ENCODE measurements around the gene PMPCA.
"Not testable (repeated sequence)": the region's sequence is repeated elsewhere in the genome, so short reads cannot be mapped to it uniquely, and the experiment has no call there.

Gene PMPCA

DNA sequence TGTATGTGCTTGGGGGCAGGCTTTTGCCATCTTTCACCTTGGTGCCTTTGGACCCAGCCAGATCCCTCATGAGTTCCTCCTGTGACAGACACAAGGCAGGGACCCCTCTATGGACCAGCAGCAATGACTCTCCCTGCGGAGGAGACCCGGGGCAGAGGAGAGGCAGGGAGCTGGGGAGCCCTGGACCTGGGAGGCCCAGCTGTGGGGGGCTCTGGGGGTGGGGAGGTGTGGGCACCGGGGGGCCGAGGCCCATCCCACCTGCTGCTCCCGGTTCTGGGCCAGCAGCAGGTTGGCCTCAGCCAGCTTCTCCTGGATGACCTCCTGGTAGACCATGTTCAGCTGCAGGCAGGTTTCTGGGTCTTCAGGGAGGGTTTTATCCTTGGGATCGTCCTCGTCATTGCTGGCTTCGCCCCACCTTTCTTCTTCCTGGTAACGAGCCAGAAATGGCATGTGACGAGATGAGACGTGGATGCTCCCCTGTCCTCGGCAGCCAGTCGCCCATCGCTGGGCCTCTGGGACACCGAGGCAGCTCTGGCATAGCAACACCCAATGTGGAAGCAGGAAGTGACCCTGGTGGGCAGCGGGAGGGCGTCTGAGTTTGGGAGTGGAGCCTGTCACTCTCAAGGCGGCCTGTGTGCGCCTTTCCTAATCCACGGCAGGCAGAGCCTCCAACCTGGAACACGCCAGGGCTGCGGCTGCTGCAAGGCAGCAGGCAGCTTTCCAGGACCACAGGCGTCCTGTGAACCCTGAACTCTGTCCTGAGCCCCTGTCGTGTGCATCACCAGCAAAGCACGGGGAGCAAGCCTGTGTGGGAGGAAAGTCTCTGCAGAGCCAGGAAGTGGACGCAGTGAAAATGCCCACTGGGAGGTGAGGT lies 14.9 kb upstream of the PMPCA start:
- no peak for DNase-seq

DNA sequence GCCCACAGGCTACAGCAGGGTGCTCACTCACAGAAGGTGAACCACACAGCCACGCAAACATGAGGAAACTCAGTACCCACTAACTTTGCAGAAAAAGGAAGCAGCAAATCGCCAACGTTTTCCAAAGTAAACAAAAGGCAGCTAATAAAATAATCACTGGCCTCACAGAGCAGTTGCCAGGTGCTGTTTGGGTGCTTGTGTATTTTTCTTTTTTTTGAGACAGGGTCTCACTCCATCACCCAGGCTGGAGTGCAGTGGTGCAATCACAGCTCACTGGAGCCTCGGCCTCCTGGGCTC lies 14.3 kb upstream of the PMPCA start:
- no peak for DNase-seq

DNA sequence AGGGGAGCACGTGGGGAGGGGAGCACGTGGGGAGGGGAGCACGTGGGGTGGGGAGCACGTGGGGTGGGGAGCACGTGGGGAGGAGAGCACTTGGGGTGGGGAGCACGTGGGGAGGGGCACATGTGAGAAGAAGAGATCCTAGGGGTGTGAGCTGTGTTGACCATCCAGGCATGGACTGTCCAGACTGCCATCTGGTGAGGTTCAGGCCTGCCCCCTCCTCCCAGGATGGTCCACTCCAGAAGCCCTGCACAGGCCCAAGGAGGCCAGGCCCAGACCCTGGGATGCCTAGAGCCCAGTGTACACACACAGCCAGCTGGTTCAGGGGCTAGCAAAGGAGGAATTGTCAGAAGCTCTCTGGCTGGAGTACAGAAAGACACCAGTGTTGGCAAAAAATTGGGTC lies 12.8 kb upstream of the PMPCA start:
- no peak for DNase-seq

DNA sequence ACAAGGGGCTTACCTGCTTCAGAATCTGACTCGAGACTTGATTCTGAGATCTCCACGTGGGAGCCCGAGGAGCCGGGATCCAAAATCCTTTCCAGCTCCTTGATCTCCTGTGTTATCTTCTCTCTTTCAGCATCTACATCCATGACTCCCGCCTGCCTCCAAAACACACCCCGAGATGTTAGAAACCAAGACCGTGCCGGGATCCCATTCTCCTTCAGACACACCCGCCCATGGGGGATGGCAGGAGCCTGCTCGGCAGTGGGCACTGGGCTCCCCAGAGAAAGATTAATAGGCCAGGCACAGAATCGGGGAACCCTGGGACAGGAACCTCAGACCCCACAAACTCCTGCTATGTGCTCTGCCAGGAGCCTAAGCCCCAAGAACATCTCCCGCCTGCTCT lies 12.2 kb upstream of the PMPCA start:
- no peak for DNase-seq

DNA sequence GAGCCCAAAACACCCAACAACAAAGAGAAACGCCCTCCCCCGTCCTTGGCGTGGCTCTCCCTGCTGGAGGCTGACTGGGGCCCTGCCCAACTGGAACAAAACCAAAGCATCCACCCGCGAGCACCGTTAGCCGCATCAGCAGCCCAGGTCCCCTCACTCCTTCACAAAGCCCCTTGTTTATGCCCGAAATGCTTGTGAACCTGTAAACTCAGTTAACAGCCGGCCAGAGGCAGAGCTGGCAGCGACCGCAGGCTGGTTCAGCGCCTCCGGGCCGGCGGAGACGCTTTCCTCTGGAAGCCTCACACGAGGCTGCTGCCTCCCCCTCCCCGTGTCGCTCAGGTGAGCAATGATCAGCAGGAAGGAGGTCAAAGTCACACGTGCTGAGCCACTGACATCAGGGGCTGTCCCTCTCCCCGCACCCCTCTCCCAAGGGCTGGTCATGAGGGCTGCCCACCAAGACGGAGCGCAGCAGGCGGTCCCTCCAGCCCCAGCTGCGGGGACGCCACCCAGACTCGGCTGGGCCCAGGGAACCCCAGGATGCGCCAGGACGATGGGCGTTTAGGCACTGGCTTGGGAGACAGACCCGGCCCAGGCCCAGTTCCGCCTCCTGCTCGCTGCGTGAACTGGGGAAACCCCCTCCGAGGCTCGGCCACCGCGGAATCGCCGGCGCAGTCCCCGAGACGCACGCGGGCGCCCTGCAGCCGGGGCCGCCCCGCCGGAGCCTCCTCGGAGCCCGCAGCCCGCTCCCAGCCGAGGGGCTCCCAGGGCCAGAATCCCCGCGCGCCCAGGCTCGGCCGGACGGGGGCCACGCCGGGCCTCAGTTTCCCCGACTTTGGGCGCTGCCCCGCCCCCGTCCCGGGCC lies 11.1 kb upstream of the PMPCA start:
- DNase-seq: peak in 3 of 5 donors; percentile 32 to 42 (median 33)

DNA sequence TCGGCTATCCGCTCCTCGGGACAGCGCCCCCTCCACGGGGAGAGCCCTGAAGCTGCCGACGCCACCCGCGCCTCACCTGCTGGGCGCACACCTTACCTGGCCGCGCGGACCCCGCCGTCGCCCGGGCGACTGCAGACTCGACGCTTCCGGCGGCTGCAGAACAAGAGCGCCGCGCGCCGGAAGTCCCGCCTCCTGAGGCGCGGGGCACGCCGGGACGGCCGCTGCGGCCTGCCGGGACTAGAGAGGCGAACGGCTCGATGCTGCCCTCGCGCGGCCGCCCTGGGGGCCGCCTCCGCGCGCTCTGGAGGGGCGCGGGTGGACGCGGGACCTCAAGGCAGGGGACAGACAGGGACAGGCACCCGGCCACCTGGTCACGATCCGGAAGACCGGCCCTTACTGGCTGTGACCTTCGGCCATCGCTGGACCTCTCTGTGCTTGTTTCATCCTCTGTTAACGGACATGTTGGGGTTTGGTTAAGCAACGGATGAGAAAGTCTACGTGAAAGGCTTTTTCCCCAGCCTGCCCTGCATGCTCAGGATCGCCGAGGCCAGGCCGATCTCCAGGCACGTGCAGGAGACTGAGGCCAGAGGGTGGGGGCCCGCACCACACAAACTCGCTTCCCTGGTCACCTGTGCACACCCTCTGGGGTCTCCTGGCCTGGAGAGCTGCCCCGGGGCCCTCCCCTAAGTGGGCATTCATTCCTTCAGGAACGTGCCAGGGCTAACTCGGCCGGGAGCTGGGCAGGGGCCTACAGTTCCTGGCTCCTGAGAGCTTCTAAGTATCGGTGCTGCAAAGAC lies 10.2 kb upstream of the PMPCA start, which contains the start of gene SNAPC4:
Gene SNAPC4, minus strand, starts transcription at position 133 of the 797 bp plus-strand sequence. CDS start 1,742 bp downstream, outside the sequence.
- DNase-seq: peak; percentile 74 to 90 (median 78)

DNA sequence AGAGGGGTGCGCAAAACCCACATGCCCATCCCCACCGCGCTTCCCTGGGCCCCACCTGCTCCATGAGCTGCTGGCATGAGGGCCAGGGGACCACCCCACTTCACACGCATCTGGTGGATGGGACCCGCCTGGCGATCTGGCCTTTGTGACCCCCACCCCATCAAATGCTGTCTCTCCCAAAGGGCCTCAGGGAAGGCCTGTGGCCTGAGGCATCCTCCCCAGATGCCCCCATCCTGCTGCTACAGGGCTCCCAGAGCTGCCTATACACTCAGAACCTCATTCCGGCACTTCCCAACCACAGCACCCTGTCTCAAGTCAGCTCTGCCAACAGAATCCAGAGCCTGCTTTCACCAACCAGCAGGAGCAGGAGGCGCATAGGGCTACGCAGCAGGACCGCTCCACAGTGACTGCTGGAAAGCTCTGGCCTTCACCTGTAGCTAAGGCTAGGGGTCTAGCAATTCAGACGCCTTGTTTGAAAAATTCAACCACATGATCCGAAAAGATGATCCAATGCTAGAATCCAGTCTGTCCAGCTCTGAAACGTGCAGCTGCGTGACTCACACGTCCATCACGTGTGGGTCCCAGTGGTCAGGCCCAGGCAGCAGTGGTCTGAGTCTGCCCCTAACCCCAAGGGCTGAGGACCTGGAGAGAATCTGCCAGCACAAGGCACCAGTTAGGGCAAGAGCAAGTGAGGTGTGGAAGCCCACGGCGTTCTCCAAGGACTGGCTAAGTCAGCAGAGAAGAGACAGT lies 9.1 kb upstream of the PMPCA start:
- DNase-seq: no peak

DNA sequence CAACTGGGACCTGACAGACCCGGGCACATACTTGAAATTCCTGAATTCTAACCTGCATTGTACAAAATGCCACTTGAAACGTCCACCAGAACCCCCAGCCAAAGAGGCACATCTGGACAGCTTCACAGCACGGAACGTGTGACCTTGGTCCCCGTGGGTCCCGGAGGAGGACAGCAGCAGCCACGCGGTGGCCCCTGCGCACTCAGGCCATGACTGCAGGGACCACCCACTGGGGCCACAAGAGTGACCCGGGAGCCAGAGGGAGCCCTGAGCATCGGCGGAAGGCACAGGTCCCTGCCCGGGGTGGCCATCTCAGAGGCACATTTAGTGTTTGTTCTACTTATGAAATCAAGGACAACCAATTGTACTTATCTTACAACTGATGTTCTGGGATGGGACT lies 8.4 kb upstream of the PMPCA start:
- no peak for DNase-seq

DNA sequence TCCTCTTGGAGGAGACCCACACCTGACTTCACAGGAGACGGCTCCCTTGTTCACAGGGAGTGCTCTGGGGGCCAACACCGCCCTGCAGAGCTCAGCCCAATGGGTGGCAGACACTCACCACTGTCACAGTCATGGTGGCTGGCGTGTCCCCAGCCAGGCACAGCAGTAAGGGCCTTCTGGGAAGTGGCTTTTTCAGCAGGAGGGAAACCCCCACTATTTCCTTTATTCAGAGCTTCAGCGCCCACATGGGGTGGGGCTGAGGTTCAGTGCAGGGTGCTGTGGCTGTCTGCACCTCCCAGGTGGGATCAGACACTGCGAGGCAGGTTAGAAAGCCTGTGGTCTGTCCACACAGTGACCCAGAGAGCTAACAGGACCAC lies 6.9 kb upstream of the PMPCA start:
- DNase-seq: peak; percentile 56 to 85 (median 65)

DNA sequence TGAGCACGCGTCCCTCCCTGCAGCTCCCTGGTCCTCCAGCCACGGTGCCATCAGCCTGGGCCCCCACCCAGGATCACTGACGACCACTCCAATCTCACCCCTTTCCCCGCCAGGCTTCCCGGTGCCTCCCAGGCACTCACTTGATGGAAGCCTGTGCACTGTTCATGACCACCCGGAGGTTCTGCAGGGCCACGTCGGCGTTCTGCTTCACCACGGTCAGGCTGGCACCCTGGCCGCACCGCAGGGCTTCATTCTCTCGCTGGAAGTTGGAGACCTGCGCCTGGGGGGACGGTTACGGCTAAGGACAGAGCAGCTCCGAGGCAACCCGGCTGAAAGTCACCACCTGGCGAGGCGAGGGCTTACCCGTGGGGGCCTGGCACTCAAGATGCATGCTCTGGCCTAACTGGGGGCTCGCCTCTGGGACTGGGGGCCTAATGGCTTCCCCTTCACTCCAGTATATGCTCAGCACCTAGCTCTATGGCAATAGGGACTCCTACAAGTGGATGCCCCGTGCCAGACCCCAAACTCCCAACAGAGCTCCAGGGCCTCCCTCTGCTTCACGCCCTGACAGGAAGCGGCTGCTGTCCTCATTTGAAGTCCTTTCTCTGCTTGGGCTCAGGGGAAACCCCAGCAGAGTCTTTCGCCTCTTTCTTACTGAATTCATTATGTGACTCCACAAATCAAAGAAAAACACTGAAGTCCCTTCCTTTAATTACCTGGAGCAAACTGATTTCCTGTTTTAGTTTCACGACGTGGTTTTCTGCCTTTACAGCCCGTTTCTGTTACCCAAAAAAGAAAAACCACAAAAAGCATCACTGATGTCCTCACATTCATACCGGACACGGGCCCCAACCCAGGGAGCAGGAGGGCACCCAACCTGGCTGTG lies 6.3 kb upstream of the PMPCA start:
- DNase-seq: peak in 3 of 5 donors; percentile 19 to 57 (median 29)

DNA sequence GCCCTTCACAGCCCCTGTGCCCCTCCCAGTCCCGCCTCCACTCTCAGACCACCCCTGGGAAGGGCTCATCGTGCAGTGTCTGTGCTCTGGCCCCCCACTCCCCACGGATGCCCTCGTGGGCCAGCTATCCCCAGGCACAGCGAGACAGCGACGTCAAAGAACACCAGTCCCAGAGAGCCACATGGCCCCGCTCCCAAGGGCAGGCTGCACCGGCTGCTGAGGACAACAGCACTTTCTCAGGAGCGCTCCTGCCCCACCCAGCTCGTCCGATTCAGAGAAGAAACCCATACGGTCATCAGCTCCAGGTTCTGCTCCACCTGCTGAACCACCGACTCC lies 5.7 kb upstream of the PMPCA start:
- no peak for DNase-seq

DNA sequence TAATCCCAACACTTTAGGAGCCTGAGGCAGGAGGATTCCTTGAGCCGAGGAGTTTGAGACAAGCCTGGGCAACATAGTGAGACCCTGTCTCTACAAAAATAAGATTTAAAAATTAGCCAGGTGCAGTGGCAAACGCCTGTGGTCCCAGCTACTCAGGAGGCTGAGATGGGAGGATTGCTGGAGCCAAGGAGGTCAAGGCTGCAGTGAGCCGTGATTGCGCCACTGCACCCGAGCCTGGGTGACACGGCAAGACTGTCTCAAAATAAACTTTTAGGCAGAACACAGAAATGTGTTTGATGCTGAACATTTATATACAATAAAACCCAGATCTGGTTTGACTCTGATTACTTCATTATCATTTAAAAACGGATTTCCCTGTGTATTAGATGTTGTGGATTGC lies 5.0 kb upstream of the PMPCA start:
- DNase-seq: no peak

DNA sequence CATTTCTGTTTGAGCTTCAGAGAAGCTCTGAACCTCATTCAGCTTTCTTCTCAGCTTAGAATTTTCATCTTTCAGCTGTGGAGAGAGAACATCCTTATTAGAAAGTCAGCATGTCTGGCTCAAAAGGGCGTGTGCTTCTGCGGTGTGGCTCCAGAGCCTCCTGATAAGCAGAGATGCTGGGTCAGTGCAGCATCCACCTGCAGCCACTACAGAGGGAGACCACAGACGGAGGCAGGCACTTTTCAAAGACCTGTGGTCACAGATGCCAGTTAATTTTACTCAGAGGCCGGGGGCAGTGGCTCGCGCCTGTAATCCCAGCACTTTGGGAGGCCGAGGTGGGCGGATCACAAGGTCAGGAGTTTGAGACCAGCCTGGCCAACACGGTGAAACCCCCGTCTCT lies 4.6 kb upstream of the PMPCA start:
- DNase-seq: not testable (repeated sequence)

DNA sequence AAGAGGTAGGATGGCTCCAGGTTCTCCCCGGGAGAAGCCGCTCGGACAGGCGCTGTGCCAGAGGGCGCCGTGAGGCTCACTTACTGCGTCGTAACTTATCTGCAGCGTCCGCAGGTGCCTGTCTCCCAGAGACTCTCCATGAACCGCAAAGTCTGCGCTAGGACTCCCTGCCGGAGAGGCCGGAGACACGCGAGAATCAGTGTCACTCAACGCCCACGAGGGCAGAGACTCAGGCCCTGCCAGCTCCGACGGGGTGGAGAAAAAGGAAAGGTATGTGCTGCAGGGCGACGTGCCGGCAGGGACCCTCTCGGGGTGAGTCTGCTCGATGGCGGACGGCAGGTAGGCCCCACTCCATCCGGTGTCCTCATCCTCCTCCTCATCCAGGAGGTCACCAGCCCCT lies 3.4 kb upstream of the PMPCA start:
- DNase-seq: not testable (repeated sequence)

DNA sequence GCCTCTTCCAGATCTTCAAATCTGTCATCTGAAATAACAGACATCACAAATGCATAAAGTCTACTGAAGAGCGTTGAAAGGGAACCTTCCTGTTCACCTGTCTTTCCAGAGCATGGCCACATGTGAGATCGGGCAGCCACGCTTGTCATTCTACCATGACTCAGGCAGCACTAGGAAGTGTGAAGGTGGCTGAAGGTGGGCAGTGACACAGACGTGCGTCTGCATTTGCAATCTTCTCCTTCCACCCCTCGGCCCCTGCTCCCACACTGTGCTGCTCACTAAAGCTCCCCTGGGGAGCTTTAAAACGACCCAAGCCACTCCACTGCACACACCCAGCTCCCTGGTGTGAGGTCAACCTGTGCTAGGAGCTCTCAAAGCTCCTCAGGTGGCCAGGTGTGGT lies 2.5 kb upstream of the PMPCA start:
- no peak for DNase-seq

DNA sequence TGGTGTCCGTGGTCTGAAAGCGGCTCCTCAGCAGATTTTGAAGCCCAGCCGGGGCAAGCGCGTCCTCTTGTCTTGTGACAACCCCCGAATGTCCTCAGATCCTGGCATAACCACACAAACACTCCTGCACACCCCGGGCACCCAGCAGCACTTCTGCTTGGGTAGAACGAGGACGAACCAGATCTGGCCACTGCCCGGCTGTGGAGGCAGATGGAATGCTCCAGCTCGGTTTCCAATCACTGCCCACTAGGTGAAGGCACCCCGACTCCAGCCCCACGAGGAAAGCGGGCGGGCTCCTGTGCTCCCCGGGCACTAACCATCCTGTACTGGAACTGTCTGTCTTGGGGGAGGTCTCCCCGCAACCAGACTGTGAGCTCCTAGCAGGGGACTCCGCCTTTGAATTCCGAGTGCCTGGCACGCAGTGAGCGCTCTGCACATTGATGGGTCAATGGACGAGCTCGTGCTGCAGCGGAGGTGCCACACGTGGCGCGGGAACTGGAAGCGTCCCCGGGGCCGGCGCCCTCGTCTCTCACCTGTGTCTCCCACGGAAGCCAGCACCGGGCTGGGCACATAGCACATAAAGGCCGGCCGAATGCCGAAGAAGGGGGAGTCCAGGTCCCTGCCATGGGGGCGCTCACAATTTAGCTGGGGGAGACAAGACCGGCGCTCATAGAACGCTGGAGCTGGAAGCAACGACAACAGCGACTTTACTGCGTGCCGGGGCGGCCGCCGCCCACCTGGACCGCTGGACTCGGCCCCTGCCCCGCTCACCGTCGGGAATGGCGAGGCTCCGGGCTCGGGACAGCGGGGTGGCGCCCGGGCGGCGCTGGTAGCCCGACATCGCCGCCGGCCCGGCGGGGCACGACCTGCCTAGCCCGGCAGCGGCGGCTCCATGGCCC lies 652 bp upstream of the PMPCA start:
- peak in 2 of 5 donors; percentile 25 to 45 for DNase-seq

DNA sequence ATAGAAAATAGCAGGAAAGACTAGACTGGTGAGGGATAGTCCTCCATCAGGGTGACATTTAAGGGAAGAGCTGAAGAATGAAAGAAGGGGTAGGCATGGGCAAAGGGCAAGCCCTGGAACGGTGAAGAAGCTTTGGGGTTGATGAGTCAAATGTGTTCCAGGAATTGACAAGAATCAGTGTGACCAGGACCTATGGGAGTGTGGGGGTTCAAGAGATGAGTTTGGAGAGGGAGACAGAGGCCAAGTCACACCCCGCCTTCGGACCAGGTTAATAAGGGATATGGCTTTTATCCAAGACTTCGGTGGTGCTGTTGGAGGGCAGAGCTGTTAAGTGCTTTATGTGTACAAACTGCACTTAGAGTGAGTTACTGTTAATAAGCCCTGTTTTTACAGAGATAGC lies 920 bp downstream of the PMPCA start:
- DNase-seq: no peak

DNA sequence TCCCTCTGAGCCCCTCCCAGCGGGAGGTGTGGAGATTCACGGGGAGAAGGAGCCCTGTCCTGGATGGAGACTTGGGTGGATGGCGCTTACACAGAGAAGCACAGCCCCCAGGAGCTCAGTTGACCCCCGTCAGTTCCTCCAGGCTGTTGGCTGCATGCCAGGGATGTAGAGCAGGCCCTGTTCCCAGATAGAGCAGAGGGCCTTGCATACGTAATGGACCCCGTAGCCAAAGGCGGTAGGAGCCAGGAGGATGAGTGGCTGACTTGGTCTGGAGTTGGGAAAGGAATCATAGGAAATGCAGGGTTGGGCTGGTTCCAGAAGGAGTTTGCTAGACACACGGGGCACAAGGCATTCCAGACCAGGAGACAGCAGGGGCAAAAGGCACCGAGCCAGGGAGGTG lies 2.5 kb downstream of the PMPCA start:
- no peak for DNase-seq

DNA sequence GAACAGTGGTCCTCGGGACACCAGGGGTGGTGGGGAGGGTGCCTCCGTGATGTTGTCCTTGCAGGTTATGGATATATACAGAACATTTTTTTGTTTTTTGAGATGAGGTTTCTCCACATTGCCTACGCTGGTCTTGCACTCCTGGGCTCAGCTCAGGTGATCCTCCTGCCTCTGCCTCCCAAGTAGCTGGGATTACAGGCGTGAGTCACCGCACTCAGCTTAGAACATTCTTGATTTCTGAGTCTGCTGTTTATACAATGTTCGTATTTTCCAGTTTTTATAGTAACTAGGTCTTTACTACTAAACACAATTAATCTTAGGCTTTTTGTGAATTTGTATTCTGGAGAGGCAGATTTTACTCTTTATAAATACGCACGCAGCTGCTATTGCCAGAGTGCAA lies 6.0 kb downstream of the PMPCA start:
- DNase-seq: no peak

DNA sequence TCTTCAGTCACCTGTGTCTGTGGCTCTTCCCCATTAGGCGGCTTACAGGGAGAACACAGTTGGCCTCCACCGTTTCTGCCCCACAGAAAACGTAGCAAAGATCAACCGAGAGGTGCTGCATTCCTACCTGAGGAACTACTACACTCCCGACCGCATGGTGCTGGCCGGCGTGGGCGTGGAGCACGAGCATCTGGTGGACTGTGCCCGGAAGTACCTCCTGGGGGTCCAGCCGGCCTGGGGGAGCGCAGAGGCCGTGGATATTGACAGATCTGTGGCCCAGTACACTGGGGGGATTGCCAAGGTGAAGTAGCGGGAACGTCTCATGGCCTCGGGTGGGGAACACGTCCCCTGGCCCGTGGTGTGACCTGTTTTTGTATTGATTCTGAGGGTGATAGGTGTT lies 6.5 kb downstream of the PMPCA start:
- no peak for DNase-seq
